Measurements from ENCODE around the gene PLXDC1.
A peak's percentile ranks its signal among the peaks of the same experiment; 100 is the strongest.
"Not testable (repeated sequence)": the region's sequence is repeated elsewhere in the genome, so short reads cannot be mapped to it uniquely, and the experiment has no call there.

Gene PLXDC1

GRCh38 chr17:39036009-39036408 is 115.4 kb downstream of the PLXDC1 start:
- no peak for DNase-seq
- Histone ChIP-seq H3K27me3 (peaks cover 0 to 16% of the 10 kb centered on the region in 2 donors), H3K36me3 (no peaks in the 10 kb centered on the region), H3K4me3 (no peak overlapping the region), H3K9me3 (no peaks in the 10 kb centered on the region), H3K27ac (no peak overlapping the region), H3K4me1 (no peaks in the 10 kb centered on the region)
- intact Hi-C loops (cut with DNase I; ENCODE audit: low total_unique reads) = no loop called here
- TF ChIP-seq, protein P1, sequence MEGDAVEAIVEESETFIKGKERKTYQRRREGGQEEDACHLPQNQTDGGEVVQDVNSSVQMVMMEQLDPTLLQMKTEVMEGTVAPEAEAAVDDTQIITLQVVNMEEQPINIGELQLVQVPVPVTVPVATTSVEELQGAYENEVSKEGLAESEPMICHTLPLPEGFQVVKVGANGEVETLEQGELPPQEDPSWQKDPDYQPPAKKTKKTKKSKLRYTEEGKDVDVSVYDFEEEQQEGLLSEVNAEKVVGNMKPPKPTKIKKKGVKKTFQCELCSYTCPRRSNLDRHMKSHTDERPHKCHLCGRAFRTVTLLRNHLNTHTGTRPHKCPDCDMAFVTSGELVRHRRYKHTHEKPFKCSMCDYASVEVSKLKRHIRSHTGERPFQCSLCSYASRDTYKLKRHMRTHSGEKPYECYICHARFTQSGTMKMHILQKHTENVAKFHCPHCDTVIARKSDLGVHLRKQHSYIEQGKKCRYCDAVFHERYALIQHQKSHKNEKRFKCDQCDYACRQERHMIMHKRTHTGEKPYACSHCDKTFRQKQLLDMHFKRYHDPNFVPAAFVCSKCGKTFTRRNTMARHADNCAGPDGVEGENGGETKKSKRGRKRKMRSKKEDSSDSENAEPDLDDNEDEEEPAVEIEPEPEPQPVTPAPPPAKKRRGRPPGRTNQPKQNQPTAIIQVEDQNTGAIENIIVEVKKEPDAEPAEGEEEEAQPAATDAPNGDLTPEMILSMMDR (IDR thresholded peaks at IDR 0.05) = no peak

GRCh38 chr17:39035578-39035977 is 115.9 kb downstream of the PLXDC1 start:
- H3K36me3 ChIP-seq; H3K27ac ChIP-seq; intact Hi-C loops (cut with DNase I; ENCODE audit: low total_unique reads); DNase-seq; H3K4me1 ChIP-seq; H3K9me3 ChIP-seq; H3K4me3 ChIP-seq: not testable (repeated sequence)
- peaks cover 0 to 16% of the 10 kb centered on the region in 2 donors for H3K27me3 ChIP-seq

- H3K27me3 ChIP-seq = peaks cover 0 to 6% of the 10 kb centered on the region in 2 donors
- TF ChIP-seq, protein P1 (IDR thresholded peaks at IDR 0.05) = no peak
- H3K27ac ChIP-seq = no peak overlapping the region
- intact Hi-C loops (cut with DNase I; ENCODE audit: low total_unique reads) = no loop called here
- no peaks in the 10 kb centered on the region for H3K9me3 ChIP-seq
- H3K4me3 ChIP-seq = no peak overlapping the region
- peaks cover 0 to 15% (median 8%) of the 10 kb centered on the region in 4 donors for H3K4me1 ChIP-seq
- DNase-seq = no peak
- no peaks in the 10 kb centered on the region for H3K36me3 ChIP-seq
Observed at GRCh38 chr17:39028690-39029089, 122.7 kb downstream of the PLXDC1 start.

GRCh38 chr17:39027455-39028035 is 123.9 kb downstream of the PLXDC1 start:
- no peaks in the 10 kb centered on the region for H3K36me3 ChIP-seq

DNA sequence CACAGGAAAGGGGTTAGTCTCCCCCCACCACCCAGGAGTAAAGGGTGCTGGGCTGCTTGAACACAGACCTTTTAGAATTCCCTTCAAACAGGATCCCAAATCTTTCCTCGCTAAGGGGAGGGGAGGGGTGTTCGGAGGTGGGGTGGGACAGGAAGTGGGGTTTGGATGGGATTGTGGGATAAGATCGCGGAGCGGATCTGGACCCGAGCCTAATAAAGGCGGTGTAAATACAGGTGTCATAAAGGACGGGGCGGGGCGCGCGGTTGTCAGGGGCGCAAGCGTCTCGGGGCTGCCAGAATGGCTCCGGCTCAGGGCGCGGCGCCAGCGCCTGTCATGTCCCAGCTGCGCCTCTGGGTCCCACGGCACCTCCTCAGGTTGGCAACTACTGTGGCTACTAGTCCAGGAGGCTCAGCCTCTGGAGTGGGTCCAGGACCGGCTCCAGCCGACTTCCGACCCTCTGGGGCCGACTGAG is 124.4 kb downstream of the PLXDC1 start:
- Histone ChIP-seq H3K4me3 (peak overlapping the region; percentile 34 to 53), H3K4me1 (peaks cover 0 to 15% (median 8%) of the 10 kb centered on the region in 4 donors), H3K9me3 (no peaks in the 10 kb centered on the region), H3K36me3 (no peaks in the 10 kb centered on the region), H3K27ac (no peak overlapping the region), H3K27me3 (peaks cover 0 to 6% of the 10 kb centered on the region in 2 donors)
- intact Hi-C loops (cut with DNase I; ENCODE audit: low total_unique reads) = no loop called here
- TF ChIP-seq, protein P1 (IDR thresholded peaks at IDR 0.05) = no peak
- DNase-seq = peak; percentile 52 to 76

More at GRCh38 chr17:39027455-39028035, 123.9 kb downstream of the PLXDC1 start:
- TF ChIP-seq, protein P1 (IDR thresholded peaks at IDR 0.05) = no peak
- H3K4me3 ChIP-seq = peak overlapping the region; percentile 34 to 53
- intact Hi-C loops (cut with DNase I; ENCODE audit: low total_unique reads) = no loop called here
- peaks cover 0 to 6% of the 10 kb centered on the region in 2 donors for H3K27me3 ChIP-seq
- H3K27ac ChIP-seq = no peak overlapping the region
- no peak for DNase-seq
- H3K4me1 ChIP-seq = peaks cover 0 to 15% (median 8%) of the 10 kb centered on the region in 4 donors
- H3K9me3 ChIP-seq = no peaks in the 10 kb centered on the region

DNA sequence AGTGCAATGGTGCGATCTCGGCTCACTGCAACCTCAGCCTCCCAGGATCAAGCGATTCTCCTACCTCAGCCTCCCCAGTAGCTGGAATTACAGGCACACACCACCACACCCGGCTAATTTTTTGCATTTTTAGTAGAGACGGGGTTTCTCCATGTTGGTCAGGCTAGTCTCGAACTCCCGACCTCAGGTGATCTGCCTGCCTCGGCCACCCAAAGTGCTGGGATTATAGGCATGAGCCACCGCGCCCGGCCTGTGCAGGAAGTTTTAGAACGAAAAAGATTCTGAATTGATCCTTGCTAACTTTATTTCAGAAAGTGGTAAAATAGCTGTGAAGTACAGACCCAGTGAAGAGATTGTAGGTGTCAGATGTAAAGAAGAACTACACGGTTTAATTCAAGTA is 125.1 kb downstream of the PLXDC1 start:
- H3K4me1 ChIP-seq = peaks cover 0 to 15% (median 8%) of the 10 kb centered on the region in 4 donors
- DNase-seq; H3K27me3 ChIP-seq; H3K4me3 ChIP-seq; H3K27ac ChIP-seq; H3K36me3 ChIP-seq; H3K9me3 ChIP-seq; intact Hi-C loops (cut with DNase I; ENCODE audit: low total_unique reads): not testable (repeated sequence)

All from tibial artery (tissue), 4 donors.